K562 (cell line): ENCODE results near the gene CCT5. TPM values are rescaled to one million over a fixed set of nuclear protein-coding genes. Genes with fewer than 3 reads are reported as not detected.

ENCODE experiments used
- GABPB2 ChIP-seq: fragments of 250-450 bp; sonication (Bioruptor Pico); conservative IDR thresholded peaks from 2 replicates; pipeline ENCODE4 v1.5.1; 2021; ENCODE audit warnings: mild to moderate bottlenecking
- HEY1 ChIP-seq: fragments of 250-450 bp; sonication (Bioruptor Pico); IDR thresholded peaks from 2 replicates; pipeline ENCODE4 v1.5.0; 2020; ENCODE audit warnings: mild to moderate bottlenecking, moderate library complexity, borderline replicate concordance
- MTF1 ChIP-seq: fragments of 250-450 bp; sonication (Bioruptor Pico); IDR thresholded peaks from 2 replicates; pipeline ENCODE4 v1.9.0; 2021; ENCODE audit warnings: moderate library complexity, mild to moderate bottlenecking, inconsistent platforms, borderline replicate concordance
- PRDM10 ChIP-seq: fragments of 450-650 bp; IDR thresholded peaks from 2 replicates; pipeline ENCODE4 v1.6.1; 2018; ENCODE audit not compliant: partially characterized antibody
- RFX1 ChIP-seq: fragments of 450-650 bp; IDR thresholded peaks from 2 replicates; pipeline ENCODE4 v1.6.1; 2016; ENCODE audit warnings: mild to moderate bottlenecking, moderate library complexity
- SRSF9 ChIP-seq: fragments of 200-400 bp; formaldehyde crosslinking; IDR thresholded peaks from 2 replicates; pipeline ENCODE4 v1.6.1; 2017; ENCODE audit warnings: low read depth, low read length, borderline replicate concordance
- ZNF518B ChIP-seq: fragments of 250-450 bp; sonication (Bioruptor Pico); IDR thresholded peaks from 2 replicates; pipeline ENCODE4 v1.5.0; 2021; ENCODE audit warnings: mild to moderate bottlenecking, moderate library complexity
- polyA plus RNA-seq, 8 experiments: library from polyadenylated mRNA; depleted of rRNA in 4 of 8; stranded (reverse) in 5 of 8; unstranded in 3 of 8; fragments of >200 nt; fragmentation: Nextera tagmentation in 2 of 8; fragmentation: Illumina TruSeq in 1 of 8; extraction: Ambion mirVana in 2 of 8; extraction: Trizol in 1 of 8; gene quantifications; 2 replicates each; pipeline versions ENCODE4 v1.2.1 to v1.2.3, GENCODE V29; 2011 to 2014; ENCODE audit warnings: inconsistent platforms in 1 of 8, missing spikeins in 1 of 8
- total RNA-seq, 7 experiments: library from RNA; depleted of rRNA in 6 of 7; stranded (reverse); fragments of >200 nt in 6 of 7; fragmentation: Illumina TruSeq in 2 of 7; extraction: Trizol in 2 of 7; gene quantifications; 2 replicates each; pipeline versions ENCODE4 v1.2.1 to v1.2.3, GENCODE V29; 2011 to 2021; ENCODE audit warnings: low replicate concordance in 1 of 7
- TF ChIP-seq, protein P1 (sequence below), 2 experiments: fragments of 450-650 bp; IDR thresholded peaks; 2 replicates each; pipeline ENCODE4 v1.6.1; 2016; ENCODE audit warnings: mild to moderate bottlenecking in 2 of 2, borderline replicate concordance in 1 of 2, low read depth in 1 of 2, moderate library complexity in 1 of 2

The CCT5 gene
- total and polyA plus RNA-seq, 9 of the 15 experiments (the other 6 are each of a cell fraction or from before 2014, with no cell fraction given), result 782 to 1,606 (median 1,153) TPM

DNA sequence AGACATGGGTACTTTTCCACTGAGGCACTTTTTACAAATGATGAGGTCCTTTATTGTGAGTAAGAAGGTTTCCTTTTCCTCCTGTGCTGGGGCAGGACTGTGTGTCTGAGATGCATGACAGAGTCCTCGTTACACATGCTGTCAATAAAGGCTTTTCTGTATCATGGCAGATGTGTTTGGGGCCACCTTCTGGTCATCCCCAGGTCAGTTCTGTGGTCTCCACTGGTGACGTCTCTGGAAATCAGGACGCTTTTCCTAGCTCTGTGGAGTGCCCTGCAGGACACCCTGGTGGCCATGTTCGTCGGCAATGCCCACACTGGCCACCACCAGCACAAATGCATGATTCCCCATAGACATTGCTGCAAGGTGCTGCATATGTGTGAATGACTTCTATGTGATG is 54.9 kb downstream of the CCT5 start (continued):
- TF ChIP-seq, protein P1, sequence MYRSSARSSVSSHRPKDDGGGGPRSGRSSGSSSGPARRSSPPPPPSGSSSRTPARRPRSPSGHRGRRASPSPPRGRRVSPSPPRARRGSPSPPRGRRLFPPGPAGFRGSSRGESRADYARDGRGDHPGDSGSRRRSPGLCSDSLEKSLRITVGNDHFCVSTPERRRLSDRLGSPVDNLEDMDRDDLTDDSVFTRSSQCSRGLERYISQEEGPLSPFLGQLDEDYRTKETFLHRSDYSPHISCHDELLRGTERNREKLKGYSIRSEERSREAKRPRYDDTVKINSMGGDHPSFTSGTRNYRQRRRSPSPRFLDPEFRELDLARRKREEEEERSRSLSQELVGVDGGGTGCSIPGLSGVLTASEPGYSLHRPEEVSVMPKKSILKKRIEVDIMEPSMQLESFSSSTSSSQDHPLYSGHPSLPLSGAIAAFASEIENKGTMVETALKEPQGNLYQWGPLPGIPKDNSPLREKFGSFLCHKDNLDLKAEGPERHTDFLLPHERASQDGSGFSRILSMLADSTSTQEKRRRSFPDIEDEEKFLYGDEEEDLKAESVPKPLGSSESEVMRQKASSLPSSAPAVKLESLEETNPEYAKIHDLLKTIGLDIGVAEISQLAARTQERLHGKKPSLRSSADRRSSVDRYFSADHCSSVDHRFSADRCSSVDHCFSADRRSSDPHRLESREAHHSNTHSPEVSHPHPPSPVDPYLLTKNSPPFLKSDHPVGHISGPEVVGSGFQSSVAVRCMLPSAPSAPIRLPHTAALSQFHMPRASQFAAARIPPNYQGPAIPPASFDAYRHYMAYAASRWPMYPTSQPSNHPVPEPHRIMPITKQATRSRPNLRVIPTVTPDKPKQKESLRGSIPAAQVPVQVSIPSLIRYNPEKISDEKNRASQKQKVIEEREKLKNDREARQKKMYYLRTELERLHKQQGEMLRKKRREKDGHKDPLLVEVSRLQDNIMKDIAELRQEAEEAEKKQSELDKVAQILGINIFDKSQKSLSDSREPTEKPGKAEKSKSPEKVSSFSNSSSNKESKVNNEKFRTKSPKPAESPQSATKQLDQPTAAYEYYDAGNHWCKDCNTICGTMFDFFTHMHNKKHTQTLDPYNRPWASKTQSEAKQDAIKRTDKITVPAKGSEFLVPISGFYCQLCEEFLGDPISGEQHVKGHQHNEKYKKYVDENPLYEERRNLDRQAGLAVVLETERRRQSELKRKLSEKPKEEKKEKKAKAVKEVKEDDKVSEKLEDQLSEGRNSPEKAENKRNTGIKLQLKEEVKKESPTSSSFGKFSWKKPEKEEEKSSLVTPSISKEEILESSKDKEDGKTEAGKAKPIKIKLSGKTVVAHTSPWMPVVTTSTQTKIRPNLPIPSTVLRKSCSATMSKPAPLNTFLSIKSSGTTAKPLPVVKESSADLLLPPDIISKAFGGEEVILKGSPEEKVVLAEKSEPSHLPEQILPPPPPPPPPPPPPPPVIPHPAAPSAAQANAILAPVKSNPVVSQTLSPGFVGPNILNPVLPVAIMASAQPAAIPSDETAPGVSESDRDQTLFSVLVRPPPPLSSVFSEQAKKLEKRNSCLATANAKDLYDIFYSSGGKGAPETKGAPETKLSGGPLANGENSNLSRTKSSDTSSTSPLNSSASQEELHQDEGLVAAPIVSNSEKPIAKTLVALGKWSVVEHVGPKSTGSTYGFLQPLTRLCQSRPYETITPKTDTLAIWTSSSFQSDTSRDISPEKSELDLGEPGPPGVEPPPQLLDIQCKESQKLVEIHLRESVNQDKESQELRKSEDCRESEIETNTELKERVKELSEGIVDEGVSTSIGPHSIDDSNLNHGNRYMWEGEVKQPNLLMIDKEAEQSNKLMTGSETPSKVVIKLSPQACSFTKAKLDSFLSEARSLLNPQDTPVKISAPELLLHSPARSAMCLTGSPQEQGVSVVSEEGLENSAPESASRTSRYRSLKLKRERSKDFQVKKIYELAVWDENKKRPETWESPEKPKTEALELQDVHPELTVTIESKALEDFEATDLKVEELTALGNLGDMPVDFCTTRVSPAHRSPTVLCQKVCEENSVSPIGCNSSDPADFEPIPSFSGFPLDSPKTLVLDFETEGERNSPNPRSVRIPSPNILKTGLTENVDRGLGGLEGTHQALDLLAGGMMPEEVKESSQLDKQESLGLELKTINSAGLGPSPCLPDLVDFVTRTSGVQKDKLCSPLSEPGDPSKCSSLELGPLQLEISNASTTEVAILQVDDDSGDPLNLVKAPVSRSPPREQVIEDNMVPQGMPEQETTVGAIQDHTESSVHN (IDR thresholded peaks at IDR 0.05; ENCODE audit: borderline replicate concordance in 1 of 2, low read depth in 1 of 2), result no peak
- TF ChIP-seq ZNF518B (CRISPR knock-in tag) (no peak), RFX1 (no peak), HEY1 (CRISPR knock-in tag) (no peak), SRSF9 (no peak), MTF1 (CRISPR knock-in tag) (no peak), GABPB2 (no peak), PRDM10 (no peak)
